HEK293 (cell line): Measurements from ENCODE around the gene HIC1.

Source experiments
- ATF2 ChIP-seq: fragments of 450-650 bp; formaldehyde crosslinking; IDR thresholded peaks from 2 replicates; pipeline ENCODE4 v1.5.1; 2016; ENCODE audit warnings: missing biosample characterization, missing genetic modification characterization, low read depth
- HOXC10 ChIP-seq: sonication (generic); formaldehyde crosslinking; IDR thresholded peaks from 2 replicates; pipeline ENCODE4 v1.8.1; 2023; ENCODE audit warnings: mild to moderate bottlenecking, missing genetic modification reagents
- MYNN ChIP-seq: fragments of 450-650 bp; formaldehyde crosslinking; IDR thresholded peaks from 2 replicates; pipeline ENCODE4 v1.5.1; 2016; ENCODE audit warnings: missing biosample characterization, missing genetic modification characterization, borderline replicate concordance
- SP3 ChIP-seq: fragments of 450-650 bp; formaldehyde crosslinking; IDR thresholded peaks from 2 replicates; pipeline ENCODE4 v1.5.1; 2016; ENCODE audit warnings: missing biosample characterization, missing genetic modification characterization
- TSHZ1 ChIP-seq: fragments of 450-650 bp; formaldehyde crosslinking; IDR thresholded peaks from 2 replicates; pipeline ENCODE4 v1.5.1; 2016; ENCODE audit warnings: missing biosample characterization, missing genetic modification characterization, borderline replicate concordance
- YY1 ChIP-seq: fragments of 450-650 bp; formaldehyde crosslinking; IDR thresholded peaks from 2 replicates; pipeline ENCODE4 v1.5.1; 2018; ENCODE audit warnings: missing biosample characterization, missing genetic modification characterization
- ZBTB44 ChIP-seq: fragments of 450-650 bp; IDR thresholded peaks from 2 replicates; pipeline ENCODE4 v1.5.1; 2018; ENCODE audit warnings: missing biosample characterization, mild to moderate bottlenecking, missing genetic modification characterization
- ZBTB48 ChIP-seq: fragments of 450-650 bp; formaldehyde crosslinking; IDR thresholded peaks from 2 replicates; pipeline ENCODE4 v1.5.1; 2016; ENCODE audit warnings: missing biosample characterization, missing genetic modification characterization
- ZNF148 ChIP-seq: fragments of 450-650 bp; formaldehyde crosslinking; IDR thresholded peaks from 2 replicates; pipeline ENCODE4 v1.5.0; 2017; ENCODE audit warnings: missing biosample characterization, missing genetic modification characterization, borderline replicate concordance
- ZNF155 ChIP-seq: fragments of 450-650 bp; formaldehyde crosslinking; IDR thresholded peaks from 2 replicates; pipeline ENCODE4 v1.5.1; 2016; ENCODE audit warnings: missing biosample characterization, missing genetic modification characterization
- ZNF221 ChIP-seq: fragments of 450-650 bp; formaldehyde crosslinking; IDR thresholded peaks from 2 replicates; pipeline ENCODE4 v1.5.1; 2017; ENCODE audit warnings: missing biosample characterization, missing genetic modification characterization, borderline replicate concordance
- ZNF239 ChIP-seq: fragments of 450-650 bp; formaldehyde crosslinking; IDR thresholded peaks from 2 replicates; pipeline ENCODE4 v1.5.1; 2016; ENCODE audit warnings: missing biosample characterization, missing genetic modification characterization
- ZNF248 ChIP-seq: fragments of 450-650 bp; formaldehyde crosslinking; IDR thresholded peaks from 2 replicates; pipeline ENCODE4 v1.5.1; 2017; ENCODE audit warnings: missing biosample characterization, missing genetic modification characterization
- ZNF488 ChIP-seq: fragments of 450-650 bp; formaldehyde crosslinking; IDR thresholded peaks from 2 replicates; pipeline ENCODE4 v1.5.1; 2016; ENCODE audit warnings: missing biosample characterization, missing genetic modification characterization
- ZNF510 ChIP-seq: fragments of 450-650 bp; formaldehyde crosslinking; IDR thresholded peaks from 2 replicates; pipeline ENCODE4 v1.5.1; 2018; ENCODE audit warnings: mild to moderate bottlenecking, missing genetic modification characterization, missing biosample characterization; ENCODE audit not compliant: insufficient replicate concordance
- ZNF558 ChIP-seq: fragments of 450-650 bp; formaldehyde crosslinking; IDR thresholded peaks from 2 replicates; pipeline ENCODE4 v1.5.1; 2016; ENCODE audit warnings: missing biosample characterization, missing genetic modification characterization
- ZNF571 ChIP-seq: fragments of 450-650 bp; formaldehyde crosslinking; IDR thresholded peaks from 2 replicates; pipeline ENCODE4 v1.5.0; 2017; ENCODE audit warnings: missing biosample characterization, missing genetic modification characterization
- ZNF645 ChIP-seq: fragments of 450-650 bp; formaldehyde crosslinking; IDR thresholded peaks from 2 replicates; pipeline ENCODE4; 2016; ENCODE audit warnings: missing biosample characterization, missing genetic modification characterization
- ZNF701 ChIP-seq: fragments of 450-650 bp; formaldehyde crosslinking; IDR thresholded peaks from 2 replicates; pipeline ENCODE4 v1.5.1; 2016; ENCODE audit warnings: missing biosample characterization, missing genetic modification characterization
- ZNF747 ChIP-seq: fragments of 450-650 bp; formaldehyde crosslinking; IDR thresholded peaks from 2 replicates; pipeline ENCODE4 v1.5.1; 2016; ENCODE audit warnings: missing biosample characterization, missing genetic modification characterization
- ZSCAN18 ChIP-seq: fragments of 450-650 bp; formaldehyde crosslinking; IDR thresholded peaks from 2 replicates; pipeline ENCODE4 v1.5.1; 2016; ENCODE audit warnings: missing biosample characterization, missing genetic modification characterization
- ZSCAN30 ChIP-seq: fragments of 450-650 bp; IDR thresholded peaks from 2 replicates; pipeline ENCODE4 v1.5.1; 2018; ENCODE audit warnings: missing biosample characterization, mild to moderate bottlenecking, missing genetic modification characterization, moderate library complexity
- ZSCAN4 ChIP-seq: fragments of 450-650 bp; formaldehyde crosslinking; IDR thresholded peaks from 2 replicates; pipeline ENCODE4 v1.5.1; 2017; ENCODE audit warnings: missing biosample characterization, missing genetic modification characterization

The HIC1 gene

GRCh38 chr17:2029911-2030778, 24.8 kb upstream of the HIC1 start, which contains the start of gene DPH1 (continued):
- peak; percentile 66; the same call in 1 of the 2 replicates for TF ChIP-seq ZBTB44
- TF ChIP-seq ZNF488 (tag by site-specific recombination): no peak
- 0 out of 2 replicates have a peak, but pooled peaks have one; percentile 20 for TF ChIP-seq ZSCAN18 (tag by site-specific recombination)
- no peak for TF ChIP-seq ZNF645
- TF ChIP-seq ZNF148 (tag by site-specific recombination): no peak
- TF ChIP-seq ZNF155 (tag by site-specific recombination): no peak
- no peak for TF ChIP-seq ZNF248
- TF ChIP-seq ZNF747 (tag by site-specific recombination): no peak
- no peak for TF ChIP-seq ZNF558 (tag by site-specific recombination)
- no peak for TF ChIP-seq ZNF701
- no peak for TF ChIP-seq TSHZ1 (tag by site-specific recombination)
- no peak for TF ChIP-seq HOXC10 (CRISPR knock-in tag)
- TF ChIP-seq ATF2 (tag by site-specific recombination): no peak
- no peak for TF ChIP-seq ZNF571 (tag by site-specific recombination)
- TF ChIP-seq ZBTB48 (tag by site-specific recombination): peak; percentile 94
- TF ChIP-seq ZNF221: no peak
- TF ChIP-seq ZNF239: no peak
- TF ChIP-seq SP3 (tag by site-specific recombination): peak; percentile 96
- TF ChIP-seq ZNF510: no peak
- peak; percentile 7; the same call in 1 of the 2 replicates for TF ChIP-seq MYNN (tag by site-specific recombination)
- TF ChIP-seq ZSCAN4 (tag by site-specific recombination): 0 out of 2 replicates have a peak, but pooled peaks have one; percentile 18
- no peak; the same call in 1 of the 2 replicates for TF ChIP-seq ZSCAN30 (tag by site-specific recombination)
- TF ChIP-seq YY1 (tag by site-specific recombination): peak; percentile 94
